Measurements from ENCODE around the gene NBEA. TPM values are rescaled to one million over a fixed set of nuclear protein-coding genes. Genes with fewer than 3 reads are reported as not detected.

NBEA gene
- total and polyA plus RNA-seq, 2 experiments from 2014 or later: 9.1 to 29.1 TPM

DNA sequence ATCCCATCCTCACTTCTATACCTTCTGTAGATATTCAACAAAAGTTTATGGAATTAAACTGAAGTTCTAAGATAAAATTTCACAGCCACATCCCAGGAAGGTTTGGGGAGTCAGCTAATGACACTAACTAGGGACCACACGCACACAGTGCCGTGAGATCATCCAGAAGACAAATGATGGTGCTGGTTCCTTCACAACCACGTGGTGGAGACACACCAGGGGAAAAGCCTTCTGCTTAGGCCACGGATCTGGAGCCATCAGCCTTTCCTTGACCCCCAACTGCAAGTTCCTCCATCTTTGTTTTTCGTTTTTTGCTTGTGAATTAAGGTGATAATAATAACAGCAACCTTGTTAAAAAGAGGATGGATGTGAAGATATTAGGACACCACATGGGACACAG is 776.0 kb downstream of the NBEA start:
- Histone ChIP-seq H3F3A (replicated peaks; ENCODE audit: low read depth) (no peaks in the 10 kb centered on the region), H3K9me2 (ENCODE audit: insufficient read depth) (no peaks in the 10 kb centered on the region), H4K20me1 (replicated peaks; ENCODE audit: insufficient read depth) (no peaks in the 10 kb centered on the region), H3K27ac (ENCODE audit: low read depth) (no peak overlapping the region), H3K4me1 (ENCODE audit: insufficient read depth) (no peaks in the 10 kb centered on the region), H3K27me3 (ENCODE audit: insufficient read depth) (no peaks in the 10 kb centered on the region), H3K36me3 (ENCODE audit: insufficient read depth) (no peaks in the 10 kb centered on the region), H3K4me2 (no peak overlapping the region), H3K79me2 (replicated peaks; ENCODE audit: insufficient read depth) (no peaks in the 10 kb centered on the region), H3K4me3 (no peak overlapping the region), H2AFZ (no peak overlapping the region; the same call in 1 of the 2 replicates)
- DNase-seq (ENCODE audit: low spot score) (no peak), ATAC-seq (no peak)
- H3K36me3 Mint-ChIP-seq (ENCODE audit: low read depth): no peaks in the 10 kb centered on the region
- H3K4me3 Mint-ChIP-seq: no peak overlapping the region
- peaks cover 4% of the 10 kb centered on the region for H3K27me3 Mint-ChIP-seq (ENCODE audit: insufficient read depth, low read depth, poor library complexity)
- no peak for TF ChIP-seq NANOG (IDR thresholded peaks at IDR 0.05; ENCODE audit: borderline replicate concordance)
- TF ChIP-seq JUNB (IDR thresholded peaks at IDR 0.05; ENCODE audit: unreplicated experiment): no peak
- TF ChIP-seq ZNF331 (CRISPR knock-in tag; IDR thresholded peaks at IDR 0.05; ENCODE audit: low read depth): no peak
- TF ChIP-seq EZH2phosphoT487 (IDR thresholded peaks at IDR 0.05; ENCODE audit: unreplicated experiment): no peak
- H3K4me1 Mint-ChIP-seq: peaks cover 15% of the 10 kb centered on the region
- H3K9me3 Mint-ChIP-seq: no peaks in the 10 kb centered on the region
- H3K27ac Mint-ChIP-seq: no peak overlapping the region

DNA sequence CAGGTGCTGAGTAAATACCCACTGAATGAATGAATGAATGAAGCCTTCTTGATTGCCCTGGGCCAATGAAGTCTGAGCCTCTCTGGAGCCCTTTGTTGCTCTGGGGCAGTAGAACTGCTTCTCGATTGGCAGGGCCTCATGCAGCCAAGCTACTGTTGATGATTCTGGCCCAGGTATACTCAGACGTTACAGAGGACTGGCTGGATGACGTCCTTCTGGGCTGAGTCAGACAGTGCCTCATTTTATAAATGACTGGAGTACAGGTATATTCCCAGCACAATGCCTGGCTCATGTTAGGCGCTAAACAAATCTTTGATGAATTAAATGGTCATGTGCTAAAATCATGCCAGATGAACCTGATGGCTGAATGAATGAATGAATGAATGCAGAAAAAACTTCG is 778.2 kb downstream of the NBEA start:
- Mint-ChIP-seq H3K36me3 (ENCODE audit: low read depth) (no peaks in the 10 kb centered on the region), H3K4me1 (peaks cover 5% of the 10 kb centered on the region; the same call in 2 of the 3 replicates), H3K9me3 (no peaks in the 10 kb centered on the region), H3K27me3 (ENCODE audit: insufficient read depth, low read depth, poor library complexity) (peaks cover 4% of the 10 kb centered on the region), H3K27ac (no peak overlapping the region), H3K4me3 (no peak overlapping the region)
- DNase-seq (ENCODE audit: low spot score): no peak
- Histone ChIP-seq H3K36me3 (ENCODE audit: insufficient read depth) (no peaks in the 10 kb centered on the region), H3K79me2 (replicated peaks; ENCODE audit: insufficient read depth) (no peaks in the 10 kb centered on the region), H2AFZ (peak overlapping the region; percentile 95; the same call in 1 of the 2 replicates), H3K4me2 (peak overlapping the region; percentile 58; the same call in 1 of the 2 replicates), H3K27me3 (ENCODE audit: insufficient read depth) (no peaks in the 10 kb centered on the region), H3K27ac (ENCODE audit: low read depth) (no peak overlapping the region), H3K4me1 (ENCODE audit: insufficient read depth) (no peaks in the 10 kb centered on the region), H3K9me2 (ENCODE audit: insufficient read depth) (no peaks in the 10 kb centered on the region), H3K4me3 (no peak overlapping the region), H4K20me1 (replicated peaks; ENCODE audit: insufficient read depth) (no peaks in the 10 kb centered on the region), H3F3A (replicated peaks; ENCODE audit: low read depth) (no peaks in the 10 kb centered on the region)
- ATAC-seq: no peak
- no peak for TF ChIP-seq EZH2phosphoT487 (IDR thresholded peaks at IDR 0.05; ENCODE audit: unreplicated experiment)
- TF ChIP-seq, protein P1, sequence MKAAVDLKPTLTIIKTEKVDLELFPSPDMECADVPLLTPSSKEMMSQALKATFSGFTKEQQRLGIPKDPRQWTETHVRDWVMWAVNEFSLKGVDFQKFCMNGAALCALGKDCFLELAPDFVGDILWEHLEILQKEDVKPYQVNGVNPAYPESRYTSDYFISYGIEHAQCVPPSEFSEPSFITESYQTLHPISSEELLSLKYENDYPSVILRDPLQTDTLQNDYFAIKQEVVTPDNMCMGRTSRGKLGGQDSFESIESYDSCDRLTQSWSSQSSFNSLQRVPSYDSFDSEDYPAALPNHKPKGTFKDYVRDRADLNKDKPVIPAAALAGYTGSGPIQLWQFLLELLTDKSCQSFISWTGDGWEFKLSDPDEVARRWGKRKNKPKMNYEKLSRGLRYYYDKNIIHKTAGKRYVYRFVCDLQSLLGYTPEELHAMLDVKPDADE (IDR thresholded peaks at IDR 0.05): no peak
- no peak for TF ChIP-seq NANOG (IDR thresholded peaks at IDR 0.05; ENCODE audit: borderline replicate concordance)
- no peak for TF ChIP-seq ZNF114 (CRISPR knock-in tag; IDR thresholded peaks at IDR 0.05)
- TF ChIP-seq, protein P2, sequence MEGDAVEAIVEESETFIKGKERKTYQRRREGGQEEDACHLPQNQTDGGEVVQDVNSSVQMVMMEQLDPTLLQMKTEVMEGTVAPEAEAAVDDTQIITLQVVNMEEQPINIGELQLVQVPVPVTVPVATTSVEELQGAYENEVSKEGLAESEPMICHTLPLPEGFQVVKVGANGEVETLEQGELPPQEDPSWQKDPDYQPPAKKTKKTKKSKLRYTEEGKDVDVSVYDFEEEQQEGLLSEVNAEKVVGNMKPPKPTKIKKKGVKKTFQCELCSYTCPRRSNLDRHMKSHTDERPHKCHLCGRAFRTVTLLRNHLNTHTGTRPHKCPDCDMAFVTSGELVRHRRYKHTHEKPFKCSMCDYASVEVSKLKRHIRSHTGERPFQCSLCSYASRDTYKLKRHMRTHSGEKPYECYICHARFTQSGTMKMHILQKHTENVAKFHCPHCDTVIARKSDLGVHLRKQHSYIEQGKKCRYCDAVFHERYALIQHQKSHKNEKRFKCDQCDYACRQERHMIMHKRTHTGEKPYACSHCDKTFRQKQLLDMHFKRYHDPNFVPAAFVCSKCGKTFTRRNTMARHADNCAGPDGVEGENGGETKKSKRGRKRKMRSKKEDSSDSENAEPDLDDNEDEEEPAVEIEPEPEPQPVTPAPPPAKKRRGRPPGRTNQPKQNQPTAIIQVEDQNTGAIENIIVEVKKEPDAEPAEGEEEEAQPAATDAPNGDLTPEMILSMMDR (conservative IDR thresholded peaks at IDR 0.05; ENCODE audit: low read depth in 2 of 2): no peak
- no peak for TF ChIP-seq STAT1 (IDR thresholded peaks at IDR 0.05; ENCODE audit: unreplicated experiment)
- no peak for TF ChIP-seq EZH2 (IDR thresholded peaks at IDR 0.05; ENCODE audit: low read depth, unreplicated experiment)
- TF ChIP-seq, protein P3, sequence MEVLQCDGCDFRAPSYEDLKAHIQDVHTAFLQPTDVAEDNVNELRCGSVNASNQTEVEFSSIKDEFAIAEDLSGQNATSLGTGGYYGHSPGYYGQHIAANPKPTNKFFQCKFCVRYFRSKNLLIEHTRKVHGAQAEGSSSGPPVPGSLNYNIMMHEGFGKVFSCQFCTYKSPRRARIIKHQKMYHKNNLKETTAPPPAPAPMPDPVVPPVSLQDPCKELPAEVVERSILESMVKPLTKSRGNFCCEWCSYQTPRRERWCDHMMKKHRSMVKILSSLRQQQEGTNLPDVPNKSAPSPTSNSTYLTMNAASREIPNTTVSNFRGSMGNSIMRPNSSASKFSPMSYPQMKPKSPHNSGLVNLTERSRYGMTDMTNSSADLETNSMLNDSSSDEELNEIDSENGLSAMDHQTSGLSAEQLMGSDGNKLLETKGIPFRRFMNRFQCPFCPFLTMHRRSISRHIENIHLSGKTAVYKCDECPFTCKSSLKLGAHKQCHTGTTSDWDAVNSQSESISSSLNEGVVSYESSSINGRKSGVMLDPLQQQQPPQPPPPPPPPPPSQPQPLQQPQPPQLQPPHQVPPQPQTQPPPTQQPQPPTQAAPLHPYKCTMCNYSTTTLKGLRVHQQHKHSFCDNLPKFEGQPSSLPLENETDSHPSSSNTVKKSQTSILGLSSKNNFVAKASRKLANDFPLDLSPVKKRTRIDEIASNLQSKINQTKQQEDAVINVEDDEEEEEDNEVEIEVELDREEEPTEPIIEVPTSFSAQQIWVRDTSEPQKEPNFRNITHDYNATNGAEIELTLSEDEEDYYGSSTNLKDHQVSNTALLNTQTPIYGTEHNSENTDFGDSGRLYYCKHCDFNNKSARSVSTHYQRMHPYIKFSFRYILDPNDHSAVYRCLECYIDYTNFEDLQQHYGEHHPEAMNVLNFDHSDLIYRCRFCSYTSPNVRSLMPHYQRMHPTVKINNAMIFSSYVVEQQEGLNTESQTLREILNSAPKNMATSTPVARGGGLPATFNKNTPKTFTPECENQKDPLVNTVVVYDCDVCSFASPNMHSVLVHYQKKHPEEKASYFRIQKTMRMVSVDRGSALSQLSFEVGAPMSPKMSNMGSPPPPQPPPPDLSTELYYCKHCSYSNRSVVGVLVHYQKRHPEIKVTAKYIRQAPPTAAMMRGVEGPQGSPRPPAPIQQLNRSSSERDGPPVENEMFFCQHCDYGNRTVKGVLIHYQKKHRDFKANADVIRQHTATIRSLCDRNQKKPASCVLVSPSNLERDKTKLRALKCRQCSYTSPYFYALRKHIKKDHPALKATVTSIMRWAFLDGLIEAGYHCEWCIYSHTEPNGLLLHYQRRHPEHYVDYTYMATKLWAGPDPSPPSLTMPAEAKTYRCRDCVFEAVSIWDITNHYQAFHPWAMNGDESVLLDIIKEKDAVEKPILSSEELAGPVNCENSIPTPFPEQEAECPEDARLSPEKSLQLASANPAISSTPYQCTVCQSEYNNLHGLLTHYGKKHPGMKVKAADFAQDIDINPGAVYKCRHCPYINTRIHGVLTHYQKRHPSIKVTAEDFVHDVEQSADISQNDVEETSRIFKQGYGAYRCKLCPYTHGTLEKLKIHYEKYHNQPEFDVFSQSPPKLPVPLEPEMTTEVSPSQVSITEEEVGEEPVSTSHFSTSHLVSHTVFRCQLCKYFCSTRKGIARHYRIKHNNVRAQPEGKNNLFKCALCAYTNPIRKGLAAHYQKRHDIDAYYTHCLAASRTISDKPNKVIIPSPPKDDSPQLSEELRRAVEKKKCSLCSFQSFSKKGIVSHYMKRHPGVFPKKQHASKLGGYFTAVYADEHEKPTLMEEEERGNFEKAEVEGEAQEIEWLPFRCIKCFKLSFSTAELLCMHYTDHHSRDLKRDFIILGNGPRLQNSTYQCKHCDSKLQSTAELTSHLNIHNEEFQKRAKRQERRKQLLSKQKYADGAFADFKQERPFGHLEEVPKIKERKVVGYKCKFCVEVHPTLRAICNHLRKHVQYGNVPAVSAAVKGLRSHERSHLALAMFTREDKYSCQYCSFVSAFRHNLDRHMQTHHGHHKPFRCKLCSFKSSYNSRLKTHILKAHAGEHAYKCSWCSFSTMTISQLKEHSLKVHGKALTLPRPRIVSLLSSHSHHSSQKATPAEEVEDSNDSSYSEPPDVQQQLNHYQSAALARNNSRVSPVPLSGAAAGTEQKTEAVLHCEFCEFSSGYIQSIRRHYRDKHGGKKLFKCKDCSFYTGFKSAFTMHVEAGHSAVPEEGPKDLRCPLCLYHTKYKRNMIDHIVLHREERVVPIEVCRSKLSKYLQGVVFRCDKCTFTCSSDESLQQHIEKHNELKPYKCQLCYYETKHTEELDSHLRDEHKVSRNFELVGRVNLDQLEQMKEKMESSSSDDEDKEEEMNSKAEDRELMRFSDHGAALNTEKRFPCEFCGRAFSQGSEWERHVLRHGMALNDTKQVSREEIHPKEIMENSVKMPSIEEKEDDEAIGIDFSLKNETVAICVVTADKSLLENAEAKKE (CRISPR knock-in tag; IDR thresholded peaks at IDR 0.05): no peak
- no peak for TF ChIP-seq POLR2AphosphoS5 (IDR thresholded peaks at IDR 0.05; ENCODE audit: low read depth)
- TF ChIP-seq JUNB (IDR thresholded peaks at IDR 0.05; ENCODE audit: unreplicated experiment): no peak
- TF ChIP-seq CREB1 (CRISPR knock-in tag; IDR thresholded peaks at IDR 0.05; ENCODE audit: low read depth): no peak

Measured in GM23338 (cell line).